Measurements from ENCODE around the gene CSNK2A1.

Gene CSNK2A1

DNA sequence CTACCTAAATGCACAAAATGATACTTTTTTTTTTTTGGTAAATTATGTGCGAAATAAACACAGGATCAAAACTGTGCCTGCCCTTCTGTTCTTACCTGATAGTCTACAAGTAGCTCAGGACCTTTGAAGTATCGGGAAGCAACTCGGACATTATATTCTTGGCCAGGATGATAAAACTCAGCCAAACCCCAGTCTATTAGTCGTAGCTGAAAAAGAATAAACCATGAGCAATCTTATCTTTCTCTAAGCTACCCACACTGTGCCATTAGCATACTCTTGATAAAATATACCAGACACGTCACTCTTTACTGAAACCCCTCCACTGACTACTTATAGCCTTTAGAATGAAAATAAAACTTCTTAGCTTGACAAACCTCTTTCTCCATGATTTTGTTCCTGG, 51.4 kb downstream of the CSNK2A1 start:
- TF ChIP-seq, protein P1, sequence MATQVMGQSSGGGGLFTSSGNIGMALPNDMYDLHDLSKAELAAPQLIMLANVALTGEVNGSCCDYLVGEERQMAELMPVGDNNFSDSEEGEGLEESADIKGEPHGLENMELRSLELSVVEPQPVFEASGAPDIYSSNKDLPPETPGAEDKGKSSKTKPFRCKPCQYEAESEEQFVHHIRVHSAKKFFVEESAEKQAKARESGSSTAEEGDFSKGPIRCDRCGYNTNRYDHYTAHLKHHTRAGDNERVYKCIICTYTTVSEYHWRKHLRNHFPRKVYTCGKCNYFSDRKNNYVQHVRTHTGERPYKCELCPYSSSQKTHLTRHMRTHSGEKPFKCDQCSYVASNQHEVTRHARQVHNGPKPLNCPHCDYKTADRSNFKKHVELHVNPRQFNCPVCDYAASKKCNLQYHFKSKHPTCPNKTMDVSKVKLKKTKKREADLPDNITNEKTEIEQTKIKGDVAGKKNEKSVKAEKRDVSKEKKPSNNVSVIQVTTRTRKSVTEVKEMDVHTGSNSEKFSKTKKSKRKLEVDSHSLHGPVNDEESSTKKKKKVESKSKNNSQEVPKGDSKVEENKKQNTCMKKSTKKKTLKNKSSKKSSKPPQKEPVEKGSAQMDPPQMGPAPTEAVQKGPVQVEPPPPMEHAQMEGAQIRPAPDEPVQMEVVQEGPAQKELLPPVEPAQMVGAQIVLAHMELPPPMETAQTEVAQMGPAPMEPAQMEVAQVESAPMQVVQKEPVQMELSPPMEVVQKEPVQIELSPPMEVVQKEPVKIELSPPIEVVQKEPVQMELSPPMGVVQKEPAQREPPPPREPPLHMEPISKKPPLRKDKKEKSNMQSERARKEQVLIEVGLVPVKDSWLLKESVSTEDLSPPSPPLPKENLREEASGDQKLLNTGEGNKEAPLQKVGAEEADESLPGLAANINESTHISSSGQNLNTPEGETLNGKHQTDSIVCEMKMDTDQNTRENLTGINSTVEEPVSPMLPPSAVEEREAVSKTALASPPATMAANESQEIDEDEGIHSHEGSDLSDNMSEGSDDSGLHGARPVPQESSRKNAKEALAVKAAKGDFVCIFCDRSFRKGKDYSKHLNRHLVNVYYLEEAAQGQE (IDR thresholded peaks at IDR 0.05; ENCODE audit: low read depth): no peak
- no peak for TF ChIP-seq YY1 (IDR thresholded peaks at IDR 0.05; ENCODE audit: low read depth)
- no peak for TF ChIP-seq TCF12 (IDR thresholded peaks at IDR 0.05; ENCODE audit: low read depth)
- TF ChIP-seq CEBPB (IDR thresholded peaks at IDR 0.05): no peak
- TF ChIP-seq, protein P2, sequence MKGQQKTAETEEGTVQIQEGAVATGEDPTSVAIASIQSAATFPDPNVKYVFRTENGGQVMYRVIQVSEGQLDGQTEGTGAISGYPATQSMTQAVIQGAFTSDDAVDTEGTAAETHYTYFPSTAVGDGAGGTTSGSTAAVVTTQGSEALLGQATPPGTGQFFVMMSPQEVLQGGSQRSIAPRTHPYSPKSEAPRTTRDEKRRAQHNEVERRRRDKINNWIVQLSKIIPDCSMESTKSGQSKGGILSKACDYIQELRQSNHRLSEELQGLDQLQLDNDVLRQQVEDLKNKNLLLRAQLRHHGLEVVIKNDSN (IDR thresholded peaks at IDR 0.05): no peak
- no peak for TF ChIP-seq NFIC (IDR thresholded peaks at IDR 0.05)
- no peak for TF ChIP-seq EGR1 (IDR thresholded peaks at IDR 0.05)
- no peak for TF ChIP-seq RAD21 (IDR thresholded peaks at IDR 0.05; ENCODE audit: low read depth)
- no peak for TF ChIP-seq TEAD4 (IDR thresholded peaks at IDR 0.05)

DNA sequence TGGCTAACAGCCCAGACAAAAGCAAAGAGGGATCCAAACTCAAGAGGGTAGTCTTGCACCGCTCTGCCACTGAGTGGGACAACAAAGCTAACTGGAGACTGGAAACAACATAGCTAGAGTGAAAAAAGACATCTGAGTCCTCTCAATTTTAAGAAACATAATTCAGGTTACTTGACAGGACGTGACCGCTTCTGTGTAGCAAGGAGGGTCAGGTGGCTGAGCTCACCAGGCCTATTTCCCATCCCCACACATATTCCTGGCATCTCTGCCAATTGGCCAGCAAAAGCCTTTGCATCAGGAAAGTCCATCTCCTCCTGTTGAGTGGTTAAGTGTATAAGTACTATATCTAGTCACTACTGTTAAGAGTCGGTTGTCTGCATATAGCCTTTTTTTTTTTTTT, 55.9 kb downstream of the CSNK2A1 start:
- TF ChIP-seq CREB1 (IDR thresholded peaks at IDR 0.05; ENCODE audit: low read depth) (no peak), TEAD4 (IDR thresholded peaks at IDR 0.05) (no peak)
- TF ChIP-seq, protein P2 (IDR thresholded peaks at IDR 0.05): no peak

DNA sequence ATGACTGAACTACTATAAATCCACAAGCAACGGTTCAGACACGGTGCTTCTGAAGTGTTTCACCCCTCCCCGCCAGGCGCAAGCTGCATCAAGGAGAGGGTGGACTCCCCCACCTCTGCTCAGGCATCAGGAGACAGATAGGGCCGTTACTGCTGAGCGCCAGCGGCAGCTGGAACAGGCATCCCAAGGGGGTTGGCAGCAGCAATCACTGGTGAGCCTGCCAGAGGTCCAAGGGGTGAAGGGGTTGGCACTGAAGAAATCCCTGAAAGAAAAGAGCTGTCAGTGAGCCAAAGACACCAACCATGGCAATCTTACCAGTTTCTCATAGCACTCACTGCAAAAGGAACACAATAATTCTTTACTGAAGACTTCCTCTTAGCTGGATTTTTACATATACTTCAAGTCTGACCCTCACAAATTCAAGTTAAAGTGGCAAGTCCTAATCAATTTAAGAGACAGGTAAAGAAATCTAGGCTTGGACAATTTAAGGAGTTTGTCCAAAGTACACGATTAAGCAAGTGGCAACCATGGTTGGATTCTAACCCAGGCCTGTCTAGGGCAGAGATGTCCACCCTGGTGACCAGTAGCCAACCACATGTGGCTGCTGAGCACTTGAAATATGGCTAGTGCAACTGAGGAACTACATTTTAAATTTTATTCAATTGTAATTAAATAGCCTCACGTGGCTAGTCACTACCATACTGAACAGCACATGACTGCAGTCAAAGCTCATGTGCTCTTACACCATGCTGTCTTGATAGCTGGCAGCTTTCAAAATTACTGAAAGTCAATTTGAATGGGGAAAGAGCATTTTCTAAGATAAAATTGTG, 59.6 kb downstream of the CSNK2A1 start:
- no peak for TF ChIP-seq CEBPB (IDR thresholded peaks at IDR 0.05)
- TF ChIP-seq, protein P2 (IDR thresholded peaks at IDR 0.05): no peak
- TF ChIP-seq TCF12 (IDR thresholded peaks at IDR 0.05; ENCODE audit: low read depth): no peak
- TF ChIP-seq, protein P1 (IDR thresholded peaks at IDR 0.05; ENCODE audit: low read depth): no peak
- TF ChIP-seq TAF1 (IDR thresholded peaks at IDR 0.05; ENCODE audit: low read depth): no peak
- TF ChIP-seq MAX (IDR thresholded peaks at IDR 0.05): no peak
- no peak for TF ChIP-seq YY1 (IDR thresholded peaks at IDR 0.05; ENCODE audit: low read depth)
- no peak for TF ChIP-seq FOXM1 (IDR thresholded peaks at IDR 0.05; ENCODE audit: borderline replicate concordance, low read depth)
- TF ChIP-seq EP300 (IDR thresholded peaks at IDR 0.05; ENCODE audit: borderline replicate concordance): no peak
- no peak for TF ChIP-seq TEAD4 (IDR thresholded peaks at IDR 0.05)
- no peak for TF ChIP-seq RAD21 (IDR thresholded peaks at IDR 0.05; ENCODE audit: low read depth)
- TF ChIP-seq ZBTB7A (IDR thresholded peaks at IDR 0.05; ENCODE audit: low read depth): no peak
- TF ChIP-seq EGR1 (IDR thresholded peaks at IDR 0.05): no peak
- no peak for TF ChIP-seq NFIC (IDR thresholded peaks at IDR 0.05)
- no peak for TF ChIP-seq CREB1 (IDR thresholded peaks at IDR 0.05; ENCODE audit: low read depth)

DNA sequence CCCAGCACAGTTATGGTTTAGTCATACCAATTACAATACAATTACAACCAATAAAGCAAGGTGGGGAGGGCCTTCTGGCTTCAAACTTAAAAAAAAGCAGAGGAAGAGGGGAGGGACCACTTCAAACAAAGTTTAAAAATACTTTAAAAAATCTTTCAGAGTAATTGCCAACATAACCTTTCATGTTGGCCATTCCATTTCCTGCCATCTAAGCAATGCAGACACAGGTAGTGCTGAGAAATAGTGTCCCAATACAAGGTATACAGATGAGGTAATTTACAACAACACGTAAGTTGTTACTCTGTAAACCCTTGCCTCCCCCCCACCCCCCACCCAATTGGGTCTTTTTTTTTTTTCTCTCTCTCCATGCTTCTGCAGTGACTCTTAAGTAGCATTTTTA, 62.4 kb downstream of the CSNK2A1 start:
- TF ChIP-seq EP300 (IDR thresholded peaks at IDR 0.05; ENCODE audit: borderline replicate concordance) (no peak), RAD21 (IDR thresholded peaks at IDR 0.05; ENCODE audit: low read depth) (no peak), FOXM1 (IDR thresholded peaks at IDR 0.05; ENCODE audit: borderline replicate concordance, low read depth) (no peak)

DNA sequence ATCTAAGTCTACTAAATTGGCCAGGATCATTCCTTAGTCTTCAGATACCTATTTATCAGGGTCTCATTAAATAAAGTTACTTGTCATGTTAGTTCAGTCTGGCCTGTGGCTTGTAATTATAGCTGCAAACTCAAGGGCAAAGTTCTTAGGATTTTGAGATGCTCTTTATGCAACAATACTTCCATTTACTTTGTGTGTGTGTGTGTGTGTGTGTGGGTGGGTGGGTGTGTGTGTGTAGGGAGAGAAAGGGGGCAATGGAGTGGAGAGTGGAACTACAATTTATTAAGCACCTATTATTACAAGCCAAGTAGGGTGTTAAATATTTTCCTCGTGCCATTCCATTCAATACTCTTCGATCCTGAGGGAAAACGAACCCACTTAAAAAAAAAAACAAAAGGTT, 63.5 kb downstream of the CSNK2A1 start:
- TF ChIP-seq CEBPB (IDR thresholded peaks at IDR 0.05) (no peak), TEAD4 (IDR thresholded peaks at IDR 0.05) (no peak), YY1 (IDR thresholded peaks at IDR 0.05; ENCODE audit: low read depth) (no peak), TAF1 (IDR thresholded peaks at IDR 0.05; ENCODE audit: low read depth) (no peak), CREB1 (IDR thresholded peaks at IDR 0.05; ENCODE audit: low read depth) (no peak), MAX (IDR thresholded peaks at IDR 0.05) (no peak), TCF12 (IDR thresholded peaks at IDR 0.05; ENCODE audit: low read depth) (no peak), NFIC (IDR thresholded peaks at IDR 0.05) (no peak), EP300 (IDR thresholded peaks at IDR 0.05; ENCODE audit: borderline replicate concordance) (no peak), FOXM1 (IDR thresholded peaks at IDR 0.05; ENCODE audit: borderline replicate concordance, low read depth) (no peak), ZBTB7A (IDR thresholded peaks at IDR 0.05; ENCODE audit: low read depth) (no peak)
- TF ChIP-seq, protein P1 (IDR thresholded peaks at IDR 0.05; ENCODE audit: low read depth): no peak
- TF ChIP-seq, protein P2 (IDR thresholded peaks at IDR 0.05): no peak

Data from Ishikawa (cell line).